ENCODE results near the gene SHOC2.

The SHOC2 gene

GRCh38 chr10:111018021-111018420 lies 98.6 kb downstream of the SHOC2 start:
- DNase-seq (ENCODE audit: low read depth) = no peak

GRCh38 chr10:111023060-111023459 lies 103.7 kb downstream of the SHOC2 start:
- TF ChIP-seq, protein P1, sequence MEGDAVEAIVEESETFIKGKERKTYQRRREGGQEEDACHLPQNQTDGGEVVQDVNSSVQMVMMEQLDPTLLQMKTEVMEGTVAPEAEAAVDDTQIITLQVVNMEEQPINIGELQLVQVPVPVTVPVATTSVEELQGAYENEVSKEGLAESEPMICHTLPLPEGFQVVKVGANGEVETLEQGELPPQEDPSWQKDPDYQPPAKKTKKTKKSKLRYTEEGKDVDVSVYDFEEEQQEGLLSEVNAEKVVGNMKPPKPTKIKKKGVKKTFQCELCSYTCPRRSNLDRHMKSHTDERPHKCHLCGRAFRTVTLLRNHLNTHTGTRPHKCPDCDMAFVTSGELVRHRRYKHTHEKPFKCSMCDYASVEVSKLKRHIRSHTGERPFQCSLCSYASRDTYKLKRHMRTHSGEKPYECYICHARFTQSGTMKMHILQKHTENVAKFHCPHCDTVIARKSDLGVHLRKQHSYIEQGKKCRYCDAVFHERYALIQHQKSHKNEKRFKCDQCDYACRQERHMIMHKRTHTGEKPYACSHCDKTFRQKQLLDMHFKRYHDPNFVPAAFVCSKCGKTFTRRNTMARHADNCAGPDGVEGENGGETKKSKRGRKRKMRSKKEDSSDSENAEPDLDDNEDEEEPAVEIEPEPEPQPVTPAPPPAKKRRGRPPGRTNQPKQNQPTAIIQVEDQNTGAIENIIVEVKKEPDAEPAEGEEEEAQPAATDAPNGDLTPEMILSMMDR (IDR thresholded peaks at IDR 0.05; ENCODE audit: low read depth, low read length, missing control alignments) = no peak
- DNase-seq (ENCODE audit: low read depth) = no peak
- no peak overlapping the region for H3K4me3 ChIP-seq (ENCODE audit: low read depth, low read length)

More at GRCh38 chr10:111018021-111018420, 98.6 kb downstream of the SHOC2 start:
- TF ChIP-seq, protein P1 (IDR thresholded peaks at IDR 0.05; ENCODE audit: low read depth, low read length, missing control alignments) = no peak
- H3K4me3 ChIP-seq (ENCODE audit: low read depth, low read length) = no peak overlapping the region

GRCh38 chr10:111030042-111030750 lies 110.8 kb downstream of the SHOC2 start:
- TF ChIP-seq, protein P1 (IDR thresholded peaks at IDR 0.05; ENCODE audit: low read depth, low read length, missing control alignments) = no peak
- no peak overlapping the region for H3K4me3 ChIP-seq (ENCODE audit: low read depth, low read length)
- DNase-seq (ENCODE audit: low read depth) = no peak

GRCh38 chr10:111034598-111035310 lies 115.3 kb downstream of the SHOC2 start:
- DNase-seq (ENCODE audit: low read depth) = no peak
- no peak overlapping the region for H3K4me3 ChIP-seq (ENCODE audit: low read depth, low read length)
- TF ChIP-seq, protein P1 (IDR thresholded peaks at IDR 0.05; ENCODE audit: low read depth, low read length, missing control alignments) = no peak

DNA sequence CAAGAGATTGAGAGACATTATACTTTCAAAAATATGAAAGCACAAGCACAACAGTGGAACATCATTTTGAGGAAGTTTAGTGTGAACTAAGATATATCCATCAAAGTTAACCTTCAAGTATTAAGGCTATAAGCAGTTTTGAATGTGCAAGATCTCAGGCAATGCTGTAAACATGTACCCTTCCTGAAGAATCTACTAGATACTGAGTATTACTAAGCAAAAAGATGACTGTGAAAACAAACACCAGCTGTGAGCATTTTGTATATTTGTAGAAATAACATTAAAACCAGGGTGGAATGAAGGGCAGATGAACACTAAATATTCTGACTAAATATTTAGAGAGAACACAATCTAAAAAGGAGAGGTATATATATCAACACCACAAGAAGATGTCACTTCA lies 116.1 kb downstream of the SHOC2 start:
- no peak for DNase-seq (ENCODE audit: low read depth)
- no peak overlapping the region for H3K4me3 ChIP-seq (ENCODE audit: low read depth, low read length)
- TF ChIP-seq, protein P1 (IDR thresholded peaks at IDR 0.05; ENCODE audit: low read depth, low read length, missing control alignments) = no peak

- TF ChIP-seq, protein P1 (IDR thresholded peaks at IDR 0.05; ENCODE audit: low read depth, low read length, missing control alignments) = peak; percentile 23
- H3K4me3 ChIP-seq (ENCODE audit: low read depth, low read length) = no peak overlapping the region
- DNase-seq (ENCODE audit: low read depth) = no peak
Measured at GRCh38 chr10:111037858-111038257, 118.5 kb downstream of the SHOC2 start.
